Superior temporal gyrus (tissue), 1 donor: ENCODE results near the gene CCDC68.

Source experiments
- DNase-seq: peaks from one replicate; pipeline ENCODE4 v3.0.0-alpha.2; 2016; ENCODE audit errors: extremely low spot score

CCDC68 gene

DNA sequence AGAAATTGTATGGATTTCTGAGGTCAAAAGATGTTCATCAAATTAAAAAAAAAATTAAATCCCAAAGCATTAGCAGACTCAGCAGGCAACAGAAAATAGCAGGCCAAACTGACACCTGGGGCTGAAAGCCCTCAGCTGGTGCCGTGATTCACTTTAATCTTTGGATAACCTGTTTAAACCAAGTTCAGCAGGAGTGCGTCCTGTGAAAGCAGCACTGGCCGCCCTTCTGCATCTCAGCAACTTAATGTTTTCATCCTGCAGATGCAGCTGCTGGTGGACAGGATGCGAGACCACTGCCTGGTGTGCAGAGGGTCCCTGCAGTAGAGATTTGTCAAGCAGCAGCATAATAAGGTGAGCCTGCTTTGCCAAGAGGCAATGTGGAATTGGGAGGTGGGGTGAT is 41.2 kb downstream of the CCDC68 start:
- no peak for DNase-seq

DNA sequence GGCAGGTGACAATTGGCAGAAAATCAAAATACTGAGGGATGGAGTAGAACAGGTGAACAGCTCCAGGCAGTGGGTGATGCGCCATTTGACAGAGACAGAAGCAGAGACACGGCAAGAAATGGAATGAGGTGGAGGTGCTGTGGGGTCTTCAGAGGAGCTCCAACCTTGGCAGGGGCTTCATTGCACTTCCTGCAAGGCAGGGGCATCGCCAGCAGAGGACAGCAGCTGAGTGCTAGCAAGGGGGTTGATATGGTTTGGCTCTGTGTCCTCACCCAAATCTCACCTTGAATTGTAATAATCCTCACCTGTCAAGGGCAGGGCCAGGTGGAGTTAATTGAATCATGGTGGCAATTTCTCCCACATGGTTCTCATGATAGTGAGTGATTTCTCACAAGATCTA is 42.8 kb downstream of the CCDC68 start:
- no peak for DNase-seq

DNA sequence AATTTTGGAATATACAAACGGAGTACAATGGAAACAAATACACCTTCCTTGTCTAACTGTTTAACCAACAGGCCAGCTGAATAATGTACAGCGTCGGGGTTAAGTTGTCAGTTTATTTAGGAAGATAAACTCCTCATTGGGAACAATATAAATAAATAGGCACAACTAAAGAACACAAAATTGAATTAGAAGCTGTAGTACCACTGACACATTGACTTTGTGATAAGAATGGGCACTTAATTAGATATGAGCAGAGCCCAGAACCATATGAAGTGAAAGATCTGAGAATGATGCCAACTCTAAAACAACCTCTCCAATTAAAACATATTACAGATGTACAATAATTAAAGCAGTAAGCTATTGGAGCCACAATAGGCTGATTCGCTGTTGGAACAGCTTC is 44.4 kb downstream of the CCDC68 start:
- no peak for DNase-seq

DNA sequence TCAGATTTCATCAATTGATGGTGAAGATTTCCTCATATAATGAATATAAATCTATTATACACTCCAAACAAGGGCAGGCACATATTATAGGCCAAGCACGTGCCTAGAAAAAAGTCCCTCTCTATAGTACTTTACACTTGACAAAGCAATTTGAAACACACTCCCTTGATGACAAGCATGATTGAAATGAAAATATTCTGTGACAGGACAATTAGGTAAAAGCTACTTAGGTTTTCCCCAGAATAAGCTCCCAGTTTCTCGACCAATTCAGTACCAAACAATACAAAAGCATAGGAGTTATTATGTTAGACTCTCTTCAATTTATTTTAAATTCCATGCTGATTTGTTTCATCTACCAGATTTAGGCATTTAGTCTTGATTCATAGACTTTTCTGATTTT is 47.7 kb downstream of the CCDC68 start:
- DNase-seq: no peak

DNA sequence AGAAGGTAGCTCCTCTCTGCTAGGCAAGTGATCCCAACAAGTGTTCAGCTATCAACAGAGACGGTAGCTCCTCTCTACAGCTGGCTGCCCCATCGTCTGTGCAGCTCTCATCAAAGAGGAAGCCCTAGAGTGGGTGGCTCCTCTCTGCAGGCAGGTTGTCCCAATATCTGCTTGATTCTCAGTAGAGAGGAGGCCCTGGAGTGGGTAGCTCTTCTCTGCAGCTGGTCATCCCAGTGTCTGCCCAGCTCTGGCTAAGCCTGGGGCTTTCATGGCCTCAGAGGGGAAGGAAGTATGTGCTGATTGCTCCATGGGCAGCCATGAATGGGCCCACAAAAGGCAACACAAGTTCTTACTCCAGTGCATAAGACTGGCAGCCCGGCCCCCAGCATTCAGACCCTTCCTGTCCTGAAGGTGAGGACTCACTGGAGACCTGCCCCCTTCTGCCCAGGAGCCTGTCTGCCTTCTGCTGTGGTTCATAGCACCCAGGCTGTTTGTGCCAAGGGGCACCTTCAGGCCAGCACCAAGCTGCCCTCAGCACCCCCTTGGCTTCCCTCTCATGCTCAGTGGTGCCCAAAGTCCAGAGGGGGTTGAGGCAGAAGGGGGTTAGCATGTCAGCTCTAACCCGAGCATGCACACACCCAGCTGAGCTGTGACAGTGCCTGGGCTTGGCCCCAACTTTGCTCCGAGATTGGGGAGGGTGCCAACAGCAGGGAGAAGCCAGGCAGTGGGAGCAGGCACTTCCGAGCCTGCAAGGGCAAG is 48.9 kb downstream of the CCDC68 start:
- no peak for DNase-seq

DNA sequence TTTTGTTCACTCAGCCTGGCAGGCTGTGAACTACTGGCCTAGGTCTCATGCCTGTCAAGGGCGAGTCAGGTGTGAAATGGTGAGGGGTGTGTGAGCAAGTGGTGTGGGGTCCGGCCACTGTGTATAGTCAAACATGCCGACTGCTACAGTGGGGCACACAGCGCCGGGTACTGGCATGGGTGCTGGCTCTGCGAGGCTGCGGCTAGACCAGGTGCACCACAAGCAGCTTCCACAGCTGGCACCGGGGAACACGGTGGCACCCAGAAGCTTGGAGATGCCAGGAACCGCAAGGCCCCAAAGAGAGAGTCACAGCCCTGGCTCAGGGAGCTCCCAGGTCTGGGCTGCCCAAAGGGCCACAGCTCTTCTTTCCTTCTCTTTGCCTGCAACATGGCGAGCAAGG is 49.7 kb downstream of the CCDC68 start:
- no peak for DNase-seq

DNA sequence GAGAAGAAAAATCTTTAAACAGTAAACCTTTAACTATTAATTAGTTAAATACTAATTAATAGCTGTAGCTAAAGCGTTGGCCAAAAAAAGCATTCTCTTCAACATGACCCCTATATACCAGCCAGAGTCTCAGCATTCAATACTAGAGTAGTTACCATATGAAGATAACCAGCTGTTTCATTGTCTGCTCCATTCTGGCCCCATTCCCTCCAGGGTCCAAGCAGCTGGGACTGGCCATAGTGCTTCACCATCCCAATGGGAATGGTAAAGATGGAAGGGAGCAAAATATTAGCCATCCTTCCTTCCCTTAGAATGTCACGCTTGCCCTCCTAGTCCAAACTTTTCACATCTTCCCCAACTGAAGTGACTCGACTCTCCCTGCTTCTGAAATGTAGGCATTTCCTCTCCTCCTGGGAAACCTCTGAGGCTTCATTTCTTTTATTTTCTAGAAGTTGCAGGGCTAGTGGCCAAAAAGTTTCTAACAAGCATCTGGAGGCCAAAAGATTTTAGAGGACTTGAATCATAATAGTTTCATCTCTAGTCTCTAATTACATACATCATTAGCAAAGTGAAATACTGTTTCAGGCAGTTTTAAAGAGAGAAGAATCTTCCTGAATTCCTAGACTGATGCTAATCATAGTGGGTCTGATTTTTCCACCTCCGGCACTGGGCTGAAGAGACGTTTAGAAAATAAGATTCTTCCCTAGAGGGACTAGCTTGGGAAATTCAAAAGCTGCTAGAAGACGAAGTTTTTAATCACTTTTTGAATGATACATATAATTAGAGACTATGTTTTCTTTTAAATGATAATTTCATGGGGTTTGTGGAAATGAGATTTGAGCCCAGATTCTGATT is 52.7 kb downstream of the CCDC68 start:
- no peak for DNase-seq

DNA sequence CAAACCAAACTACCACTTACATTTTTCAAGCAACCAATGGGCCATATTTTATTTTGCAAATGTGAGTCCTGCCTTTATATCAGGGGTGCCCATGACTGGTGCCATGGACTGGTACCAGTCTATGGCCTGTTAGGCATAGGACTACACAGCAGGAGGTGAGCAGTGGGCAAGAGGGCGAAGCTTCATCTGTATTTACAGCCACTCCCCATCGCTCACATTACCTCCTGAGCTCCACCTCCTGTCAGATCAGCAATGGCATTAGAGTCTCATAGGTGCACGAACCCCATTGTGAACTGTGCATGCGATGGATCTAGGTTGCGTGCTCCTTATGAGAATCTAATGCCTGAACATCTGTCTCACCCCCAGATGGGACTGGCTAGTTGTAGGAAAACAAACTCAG is 53.6 kb downstream of the CCDC68 start:
- DNase-seq: no peak

DNA sequence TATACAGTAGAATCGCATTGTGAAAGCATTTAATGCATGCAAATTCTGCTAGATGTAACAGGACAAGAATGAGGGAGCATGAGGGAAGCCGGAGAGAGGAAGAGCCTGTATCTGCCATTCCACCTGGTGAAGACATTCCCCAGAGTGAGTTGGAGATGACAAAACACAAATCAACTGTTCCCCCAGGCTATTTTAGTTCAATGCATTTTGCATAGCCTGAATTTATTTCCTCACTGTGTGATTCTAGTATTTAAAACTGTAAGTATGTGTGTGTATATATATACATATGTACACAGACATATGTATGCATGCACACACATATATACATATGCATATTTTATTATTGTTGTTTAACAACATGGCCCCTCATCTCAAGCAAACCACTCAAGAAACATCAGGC is 54.7 kb downstream of the CCDC68 start:
- no peak for DNase-seq

DNA sequence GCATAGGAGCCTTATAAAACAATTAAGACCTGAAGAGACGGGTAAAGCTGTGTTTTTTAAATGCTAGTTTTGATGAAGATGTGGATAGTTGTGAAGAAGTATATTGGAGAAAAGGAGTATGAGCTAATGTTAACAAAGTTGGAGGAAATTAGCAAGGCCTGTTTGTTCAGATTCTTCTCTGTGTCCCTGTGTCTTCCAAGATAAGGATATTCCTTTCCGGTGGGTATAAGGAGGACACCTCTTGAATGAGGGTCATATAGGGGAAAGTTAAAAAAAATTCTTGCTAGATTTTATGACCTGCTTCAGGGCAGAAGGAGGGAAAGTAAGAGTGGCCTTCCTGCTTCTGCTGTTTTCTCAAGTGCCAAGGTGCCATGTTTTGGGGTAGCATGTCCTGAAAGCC is 59.0 kb downstream of the CCDC68 start:
- no peak for DNase-seq

DNA sequence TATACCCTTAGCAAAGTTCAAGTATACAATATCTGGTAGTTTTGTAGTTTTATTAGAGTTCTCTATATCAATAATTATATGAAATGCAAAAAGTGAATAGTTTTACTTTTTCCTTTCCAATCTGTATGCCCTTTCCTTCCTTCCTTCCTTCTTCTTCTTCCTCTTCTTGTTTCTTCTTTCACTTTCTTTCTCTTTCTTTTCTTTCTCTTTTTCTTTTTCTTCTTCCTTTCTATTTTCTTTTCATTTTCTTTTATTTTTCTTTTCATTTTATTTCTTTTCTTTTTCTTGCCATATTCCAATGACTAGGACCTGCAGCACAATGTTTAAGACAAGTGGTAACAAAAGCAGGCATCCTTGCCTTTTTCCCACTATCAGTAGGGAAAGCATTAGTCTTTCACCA is 59.8 kb downstream of the CCDC68 start:
- no peak for DNase-seq

DNA sequence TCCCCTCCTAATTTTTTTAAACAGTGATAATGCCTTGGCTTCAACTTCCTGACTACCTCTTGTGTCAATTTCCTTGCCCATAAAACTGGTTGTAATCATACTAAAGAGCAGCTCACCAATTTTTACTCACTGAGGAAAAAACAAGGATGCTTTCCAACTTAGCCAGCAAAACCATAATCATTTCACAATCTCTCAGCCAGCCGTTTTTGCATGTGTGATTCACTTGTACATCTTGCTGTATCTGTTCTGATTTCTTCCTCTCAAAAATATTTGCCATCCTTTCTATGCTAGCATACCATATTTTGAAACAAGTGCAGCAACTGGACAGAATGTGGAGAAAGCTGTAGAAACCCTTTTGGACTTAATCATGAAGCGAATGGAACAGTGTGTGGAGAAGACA is 70.3 kb downstream of the CCDC68 start:
- DNase-seq: peak; percentile 22

DNA sequence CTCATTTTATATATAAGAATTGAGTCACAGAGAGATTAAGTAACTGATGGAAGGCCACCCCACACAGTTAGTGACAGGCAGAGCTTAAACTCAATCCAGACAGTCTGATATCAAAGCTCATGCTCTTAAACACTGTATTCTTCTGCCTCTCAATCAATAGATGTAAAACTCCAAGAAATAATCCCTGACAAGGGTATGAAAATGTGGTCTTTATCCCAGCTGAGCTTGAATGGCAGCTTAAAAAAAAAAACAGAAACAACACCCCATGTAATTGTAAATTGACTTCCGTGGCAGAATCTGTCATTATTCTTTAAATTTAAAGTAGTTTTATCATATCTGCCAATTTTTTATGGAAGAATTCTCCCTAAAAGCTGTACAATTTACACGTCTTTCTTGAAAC is 70.9 kb downstream of the CCDC68 start:
- DNase-seq: no peak

DNA sequence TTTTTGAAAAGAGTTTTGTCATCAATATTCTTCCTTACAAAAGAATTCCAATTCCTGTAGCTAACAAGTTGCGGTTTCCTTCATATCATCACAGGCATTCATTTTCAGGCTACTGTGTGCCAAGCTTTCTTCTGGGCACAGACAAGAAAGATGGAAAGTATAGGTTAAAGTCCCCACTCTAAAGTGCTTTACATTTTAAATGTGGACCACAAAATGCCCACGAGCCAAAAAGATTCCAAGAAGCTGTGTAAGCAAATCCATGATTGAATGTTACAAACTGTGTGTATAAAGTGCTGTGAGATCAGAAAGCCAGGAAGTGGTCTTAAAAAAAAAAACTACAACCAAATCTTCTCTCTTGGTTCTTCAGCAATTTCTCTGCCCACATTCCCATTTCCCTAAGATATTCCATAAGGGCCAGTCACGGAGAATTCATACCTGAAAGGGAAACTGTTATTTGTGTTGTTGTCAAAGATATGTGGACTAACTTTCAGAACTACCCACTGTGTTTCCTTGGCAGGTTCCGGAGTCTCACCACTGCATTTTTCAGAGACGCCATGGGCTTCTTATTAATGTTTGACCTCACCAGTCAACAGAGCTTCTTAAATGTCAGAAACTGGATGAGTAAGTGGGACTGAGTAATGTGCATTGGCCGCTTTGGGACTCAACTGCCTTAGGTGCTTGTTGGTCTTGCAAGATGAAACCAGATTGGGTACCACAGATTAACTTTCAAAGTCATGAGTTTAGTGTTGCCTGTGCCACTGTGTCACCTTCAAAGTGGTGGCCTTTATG is 75.3 kb downstream of the CCDC68 start:
- DNase-seq: no peak

DNA sequence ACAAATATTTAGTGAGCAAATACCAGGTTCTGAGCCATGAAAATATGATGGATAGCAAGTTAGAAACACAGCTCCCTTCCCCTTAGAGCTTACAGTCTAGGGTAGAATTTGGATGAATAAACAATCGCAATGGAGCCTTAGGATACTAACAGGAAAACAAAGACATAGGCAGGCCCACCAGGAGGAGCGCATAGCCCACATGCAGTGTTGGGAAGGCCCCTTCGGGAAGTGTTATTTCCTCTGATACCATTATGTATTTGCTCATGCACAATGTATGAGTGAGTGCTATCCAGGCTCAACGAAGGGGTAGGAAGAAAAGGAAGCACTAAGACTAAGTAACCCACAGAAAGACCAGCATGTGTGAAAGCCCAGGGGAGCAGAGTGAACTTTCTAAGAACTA is 76.9 kb downstream of the CCDC68 start:
- no peak for DNase-seq

DNA sequence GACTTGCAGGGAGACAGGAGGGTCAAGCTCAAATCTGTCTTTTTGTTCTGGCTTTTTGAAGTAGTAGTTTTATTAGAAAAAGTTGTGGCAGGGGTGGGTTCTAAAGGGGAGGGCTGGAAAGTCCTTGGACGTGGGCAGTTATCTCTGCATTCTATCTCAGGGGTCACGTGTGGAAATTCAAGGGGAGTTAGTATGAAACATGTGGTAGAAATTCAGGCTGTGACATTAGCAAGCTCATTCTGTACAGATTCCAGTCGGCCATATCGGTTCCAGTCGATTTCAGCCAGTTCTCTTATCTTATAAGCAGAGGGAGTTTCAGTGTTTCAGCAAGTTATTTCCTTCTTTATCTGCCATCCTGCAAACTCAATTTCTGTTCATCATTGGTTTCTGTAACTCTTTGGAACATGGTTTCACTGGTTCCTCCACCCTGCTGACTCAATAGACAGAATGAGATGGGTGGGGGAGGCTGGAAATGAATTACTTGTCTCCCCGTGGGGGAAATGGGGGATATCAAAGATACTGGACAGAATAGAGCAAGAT is 78.0 kb downstream of the CCDC68 start:
- DNase-seq: no peak

DNA sequence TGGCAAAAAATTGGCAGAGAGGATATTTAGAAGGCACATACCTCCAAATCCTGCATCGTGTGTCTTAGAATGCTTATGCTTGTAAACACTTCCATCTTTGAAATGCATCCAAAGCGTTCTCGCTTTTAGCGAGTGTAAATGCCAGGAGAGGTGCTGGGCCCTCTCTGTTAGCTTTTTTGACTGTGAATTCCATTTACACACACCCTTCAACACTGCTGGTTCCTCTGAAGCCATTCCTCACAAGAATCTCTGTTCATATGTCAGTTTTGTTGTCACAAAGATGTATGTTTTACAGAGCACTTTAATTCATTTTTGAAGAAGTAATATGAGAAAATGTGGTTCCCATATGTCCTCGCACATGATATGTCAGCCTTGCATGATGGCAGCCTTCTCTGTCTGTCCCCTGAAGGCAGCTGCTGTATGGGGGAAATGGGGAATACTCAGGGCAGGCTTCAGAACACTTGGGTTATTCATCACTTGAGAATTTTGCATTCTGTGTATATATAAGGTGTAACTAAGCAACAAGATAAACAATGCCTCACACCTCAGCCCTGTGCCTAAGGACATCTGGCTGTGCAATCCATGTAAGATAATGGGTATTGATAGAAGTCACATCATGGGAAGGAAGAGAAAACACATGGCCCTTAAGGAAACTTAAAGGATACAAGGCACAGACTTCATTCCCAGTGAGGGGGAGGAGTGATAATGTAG is 78.7 kb downstream of the CCDC68 start:
- no peak for DNase-seq

DNA sequence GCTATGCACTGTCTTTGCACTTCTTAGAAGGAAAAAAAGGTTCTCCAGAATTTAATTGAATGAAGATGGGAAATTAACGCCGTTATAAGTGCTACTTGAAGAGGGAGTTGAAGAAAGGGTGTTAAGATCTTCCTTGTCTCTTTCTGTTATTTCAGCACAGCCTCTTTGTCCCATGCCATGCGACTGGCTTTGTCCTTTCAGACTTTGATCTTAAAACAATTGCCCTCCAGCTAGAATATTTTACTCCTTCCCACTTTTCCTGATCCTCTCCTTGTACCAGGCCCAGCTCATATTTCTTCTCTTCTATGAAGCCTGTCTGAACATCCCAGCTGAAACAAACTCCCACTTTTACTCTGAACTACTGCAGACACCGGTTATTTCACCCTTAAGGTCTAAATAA is 79.6 kb downstream of the CCDC68 start:
- DNase-seq: no peak

DNA sequence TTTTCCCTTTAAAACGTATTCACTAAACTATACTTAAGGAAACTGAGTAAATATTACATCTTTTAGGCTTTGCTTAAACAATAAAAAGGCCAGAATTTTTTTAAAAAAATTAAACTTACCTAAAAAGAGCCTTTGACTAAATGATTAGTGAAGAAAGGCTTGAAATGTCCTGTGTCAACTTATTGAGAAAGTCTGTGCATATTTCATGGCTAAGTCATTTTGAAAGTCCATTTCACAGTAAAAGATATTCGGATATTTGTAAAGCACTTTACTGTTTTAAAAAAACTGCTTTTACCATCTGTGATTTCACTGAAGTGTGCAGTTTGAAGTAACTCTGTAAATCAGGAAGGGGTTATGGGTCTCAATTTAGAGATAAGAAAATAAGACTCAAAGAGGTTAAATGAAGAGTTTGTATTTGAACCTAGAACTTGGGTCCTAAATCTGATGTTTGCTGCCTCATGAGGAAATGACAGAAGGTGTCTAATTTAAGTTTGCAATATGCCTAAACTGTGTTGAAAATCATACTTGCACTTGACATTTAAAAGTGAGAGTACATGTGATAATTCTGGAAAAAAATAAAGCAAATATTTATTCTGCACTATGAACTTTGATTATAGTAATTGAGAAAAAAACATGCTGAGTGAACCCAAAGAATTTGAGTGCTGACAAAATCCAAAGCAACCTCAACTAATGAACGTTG is 80.5 kb downstream of the CCDC68 start:
- no peak for DNase-seq

DNA sequence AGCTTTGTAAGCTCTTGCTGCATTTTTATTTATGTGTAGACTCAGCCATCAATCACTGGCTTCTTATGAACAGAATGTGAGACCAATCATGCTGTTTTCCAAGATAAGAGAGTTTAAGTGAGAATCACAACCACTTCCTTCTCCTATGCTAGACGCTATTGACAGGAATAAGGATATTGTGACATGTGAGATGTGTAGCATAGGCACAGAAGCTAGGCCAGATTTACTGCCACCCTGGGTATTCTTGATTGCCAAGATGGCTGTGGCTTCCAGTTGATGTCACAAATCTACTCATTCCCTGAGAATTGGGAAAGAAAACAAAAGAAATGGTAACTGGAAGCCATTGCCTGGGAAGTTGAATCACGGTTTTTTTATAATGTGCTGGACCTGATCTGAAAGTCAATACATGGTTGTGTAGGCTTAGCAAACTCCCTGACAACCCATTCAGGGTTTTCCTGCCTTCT is 81.1 kb downstream of the CCDC68 start:
- DNase-seq: no peak

DNA sequence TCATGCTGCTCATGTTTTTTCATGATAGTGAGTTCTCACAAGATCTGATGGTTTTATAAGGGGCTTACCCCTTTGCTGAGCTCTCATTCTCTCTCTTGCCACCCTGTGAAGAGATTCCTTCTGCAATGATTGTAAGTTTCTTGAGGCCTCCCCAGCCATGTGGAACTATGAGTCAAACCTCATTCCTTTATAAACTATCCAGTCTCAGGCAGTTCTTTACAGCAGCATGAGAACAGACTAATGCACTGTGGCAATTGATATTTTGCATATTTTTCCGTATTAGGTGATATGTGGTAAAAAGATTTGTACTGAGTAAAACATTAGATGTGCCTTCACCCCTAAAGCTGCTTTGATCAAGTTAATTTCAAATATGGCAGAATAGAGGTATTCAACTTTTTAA is 82.2 kb downstream of the CCDC68 start:
- DNase-seq: no peak
